Adrenal gland (tissue), 5 donors: ENCODE data around the gene ASPHD1.

Experiments used
- CTCF ChIP-seq, 6 experiments: fragments of 450-650 bp in 4 of 6; fragments of 200-600 bp in 2 of 6; sonication (generic) in 1 of 6; IDR thresholded peaks; 1 replicate in 5 of 6; 2 replicates in 1 of 6; pipeline versions ENCODE4 v1.5.1 to v1.8.0; 2016 to 2021; ENCODE audit warnings: antibody characterized with exemption in 6 of 6, mild to moderate bottlenecking in 2 of 6, moderate library complexity in 1 of 6
- POLR2A ChIP-seq, 2 donors: fragments of 450-650 bp; IDR thresholded peaks; one replicate each; pipeline ENCODE4 v1.6.1; 2017; ENCODE audit warnings: antibody characterized with exemption in 2 of 2, mild to moderate bottlenecking in 2 of 2, moderate library complexity in 1 of 2
- donor health status: DM: no; HTN: no; CAD: no.

DNA sequence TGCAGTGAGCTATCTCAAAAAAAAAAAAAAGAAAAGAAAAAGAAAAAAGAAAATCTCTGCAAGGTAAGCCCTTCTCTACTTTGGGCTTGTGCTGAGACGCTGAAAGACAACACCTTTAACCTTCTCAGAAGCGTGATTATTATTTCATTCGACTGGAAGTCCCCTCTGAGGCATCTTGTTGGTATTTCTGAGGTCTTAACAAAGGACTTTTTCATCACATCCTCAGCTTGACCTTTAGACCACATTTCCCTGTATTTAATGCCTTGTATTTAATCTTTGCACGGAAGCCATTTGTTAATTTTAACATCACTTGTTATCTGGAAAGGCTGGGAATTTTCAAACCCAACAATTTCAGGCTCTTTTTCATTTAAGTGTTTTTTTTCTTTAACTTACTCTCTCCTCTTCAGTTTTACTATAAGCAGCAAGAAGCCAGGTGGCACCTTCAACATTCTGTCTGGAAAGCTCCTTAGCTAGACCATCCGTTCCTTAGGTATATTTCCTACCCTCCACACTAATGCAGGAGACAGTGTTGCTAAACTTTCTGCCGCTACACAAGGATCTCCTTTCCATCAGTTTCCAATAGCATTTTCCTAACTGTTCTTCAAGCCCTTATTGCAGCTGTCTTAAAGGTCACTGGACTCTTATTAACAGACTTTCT is 15.4 kb downstream of the ASPHD1 start:
- TF ChIP-seq CTCF (IDR thresholded peaks at IDR 0.05) (no peak), POLR2A (IDR thresholded peaks at IDR 0.05) (no peak)
